Vagina (tissue), 2 donors: Measurements from ENCODE around the gene DLG5.

Source experiments
- POLR2AphosphoS5 ChIP-seq, 2 donors: sonication (generic); formaldehyde crosslinking; IDR thresholded peaks; one replicate each; pipeline ENCODE4 v1.9.0; 2017; ENCODE audit warnings: antibody characterized with exemption in 2 of 2, mild to moderate bottlenecking in 2 of 2, low read depth in 1 of 2; ENCODE audit not compliant: insufficient read depth in 1 of 2
- TF ChIP-seq, protein P1 (sequence below), 3 experiments: fragments of 450-650 bp in 2 of 3; fragments of 200-600 bp in 1 of 3; sonication (generic) in 1 of 3; IDR thresholded peaks; one replicate each; pipeline ENCODE4 v1.5.1; 2017 to 2019; ENCODE audit warnings: antibody characterized with exemption in 3 of 3, mild to moderate bottlenecking in 2 of 3, moderate library complexity in 2 of 3

DNA sequence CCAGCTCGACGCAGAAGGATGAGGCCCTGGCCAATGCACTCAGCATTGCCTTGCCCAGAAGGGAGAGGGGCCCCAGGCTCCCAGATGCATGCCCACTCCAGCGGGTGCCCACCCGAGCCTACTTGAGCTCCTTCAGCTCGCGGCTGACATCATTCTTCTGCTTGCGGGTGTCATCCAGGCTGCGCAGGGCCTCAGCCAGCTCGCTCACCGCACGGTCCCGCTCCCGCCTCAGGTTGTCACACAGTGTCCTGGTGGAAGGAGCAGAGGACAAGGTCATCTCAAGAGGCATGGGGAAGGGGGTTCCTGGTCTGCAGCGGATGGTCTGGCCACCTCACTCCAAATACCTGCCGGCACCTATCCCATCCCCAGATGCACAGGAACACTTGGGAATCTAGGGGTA is 92.8 kb downstream of the DLG5 start:
- TF ChIP-seq, protein P1, sequence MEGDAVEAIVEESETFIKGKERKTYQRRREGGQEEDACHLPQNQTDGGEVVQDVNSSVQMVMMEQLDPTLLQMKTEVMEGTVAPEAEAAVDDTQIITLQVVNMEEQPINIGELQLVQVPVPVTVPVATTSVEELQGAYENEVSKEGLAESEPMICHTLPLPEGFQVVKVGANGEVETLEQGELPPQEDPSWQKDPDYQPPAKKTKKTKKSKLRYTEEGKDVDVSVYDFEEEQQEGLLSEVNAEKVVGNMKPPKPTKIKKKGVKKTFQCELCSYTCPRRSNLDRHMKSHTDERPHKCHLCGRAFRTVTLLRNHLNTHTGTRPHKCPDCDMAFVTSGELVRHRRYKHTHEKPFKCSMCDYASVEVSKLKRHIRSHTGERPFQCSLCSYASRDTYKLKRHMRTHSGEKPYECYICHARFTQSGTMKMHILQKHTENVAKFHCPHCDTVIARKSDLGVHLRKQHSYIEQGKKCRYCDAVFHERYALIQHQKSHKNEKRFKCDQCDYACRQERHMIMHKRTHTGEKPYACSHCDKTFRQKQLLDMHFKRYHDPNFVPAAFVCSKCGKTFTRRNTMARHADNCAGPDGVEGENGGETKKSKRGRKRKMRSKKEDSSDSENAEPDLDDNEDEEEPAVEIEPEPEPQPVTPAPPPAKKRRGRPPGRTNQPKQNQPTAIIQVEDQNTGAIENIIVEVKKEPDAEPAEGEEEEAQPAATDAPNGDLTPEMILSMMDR (IDR thresholded peaks at IDR 0.05): no peak
- no peak for TF ChIP-seq POLR2AphosphoS5 (IDR thresholded peaks at IDR 0.05; ENCODE audit: insufficient read depth in 1 of 2, low read depth in 1 of 2)
